ENCODE data around the gene ITGBL1. TPM values are rescaled to one million over a fixed set of nuclear protein-coding genes. Genes with fewer than 3 reads are reported as not detected.

The ITGBL1 gene
- total RNA-seq, 1 experiment from 2014 or later: not detected

- Mint-ChIP-seq H3K4me3 (ENCODE audit: low read depth, unreplicated experiment) (no peak overlapping the region), H3K9me3 (ENCODE audit: low read depth, unreplicated experiment) (peaks cover 3% of the 10 kb centered on the region), H3K4me1 (ENCODE audit: low read depth, unreplicated experiment) (no peaks in the 10 kb centered on the region), H3K36me3 (ENCODE audit: insufficient read depth, unreplicated experiment) (no peaks in the 10 kb centered on the region), H3K27me3 (ENCODE audit: unreplicated experiment) (no peaks in the 10 kb centered on the region), H3K27ac (ENCODE audit: unreplicated experiment) (no peak overlapping the region)
- DNase-seq: no peak
- CTCF ChIA-PET: no interaction called here
- intact Hi-C loops (cut with micrococcal nuclease; ENCODE audit: unreplicated experiment): no loop called here
- no TSS peak for BruUV-seq (replicated peaks)
- TF ChIP-seq CTCF (IDR thresholded peaks at IDR 0.05; ENCODE audit: unreplicated experiment): no peak
Observed at GRCh38 chr13:101481421-101481820, 28.9 kb downstream of the ITGBL1 start.

GRCh38 chr13:101486708-101487437 is 34.4 kb downstream of the ITGBL1 start:
- no TSS peak for BruUV-seq (replicated peaks)
- H3K4me1 Mint-ChIP-seq (ENCODE audit: low read depth, unreplicated experiment): no peaks in the 10 kb centered on the region
- no peaks in the 10 kb centered on the region for H3K36me3 Mint-ChIP-seq (ENCODE audit: insufficient read depth, unreplicated experiment)
- H3K27me3 Mint-ChIP-seq (ENCODE audit: unreplicated experiment): no peaks in the 10 kb centered on the region
- TF ChIP-seq CTCF (IDR thresholded peaks at IDR 0.05; ENCODE audit: unreplicated experiment): no peak
- CTCF ChIA-PET: no interaction called here
- no peak for DNase-seq
- intact Hi-C loops (cut with micrococcal nuclease; ENCODE audit: unreplicated experiment): no loop called here
- H3K4me3 Mint-ChIP-seq (ENCODE audit: low read depth, unreplicated experiment): no peak overlapping the region
- H3K27ac Mint-ChIP-seq (ENCODE audit: unreplicated experiment): no peak overlapping the region
- H3K9me3 Mint-ChIP-seq (ENCODE audit: low read depth, unreplicated experiment): no peaks in the 10 kb centered on the region

GRCh38 chr13:101487438-101487830 is 35.0 kb downstream of the ITGBL1 start:
- BruUV-seq (replicated peaks): no TSS peak
- no peak overlapping the region for H3K27ac Mint-ChIP-seq (ENCODE audit: unreplicated experiment)
- TF ChIP-seq CTCF (IDR thresholded peaks at IDR 0.05; ENCODE audit: unreplicated experiment): no peak
- no peaks in the 10 kb centered on the region for H3K36me3 Mint-ChIP-seq (ENCODE audit: insufficient read depth, unreplicated experiment)
- no peaks in the 10 kb centered on the region for H3K9me3 Mint-ChIP-seq (ENCODE audit: low read depth, unreplicated experiment)
- no peaks in the 10 kb centered on the region for H3K4me1 Mint-ChIP-seq (ENCODE audit: low read depth, unreplicated experiment)
- intact Hi-C loops (cut with micrococcal nuclease; ENCODE audit: unreplicated experiment): no loop called here
- CTCF ChIA-PET: no interaction called here
- DNase-seq: no peak
- H3K4me3 Mint-ChIP-seq (ENCODE audit: low read depth, unreplicated experiment): no peak overlapping the region
- no peaks in the 10 kb centered on the region for H3K27me3 Mint-ChIP-seq (ENCODE audit: unreplicated experiment)

- Mint-ChIP-seq H3K36me3 (ENCODE audit: insufficient read depth, unreplicated experiment) (no peaks in the 10 kb centered on the region), H3K9me3 (ENCODE audit: low read depth, unreplicated experiment) (no peaks in the 10 kb centered on the region), H3K27me3 (ENCODE audit: unreplicated experiment) (no peaks in the 10 kb centered on the region), H3K4me3 (ENCODE audit: low read depth, unreplicated experiment) (no peak overlapping the region), H3K27ac (ENCODE audit: unreplicated experiment) (no peak overlapping the region), H3K4me1 (ENCODE audit: low read depth, unreplicated experiment) (no peaks in the 10 kb centered on the region)
- no peak for TF ChIP-seq CTCF (IDR thresholded peaks at IDR 0.05; ENCODE audit: unreplicated experiment)
- intact Hi-C loops (cut with micrococcal nuclease; ENCODE audit: unreplicated experiment): no loop called here
- CTCF ChIA-PET: no interaction called here
- BruUV-seq (replicated peaks): no TSS peak
- no peak for DNase-seq
Observed at GRCh38 chr13:101488734-101489133, 36.3 kb downstream of the ITGBL1 start.

All from Calu3 (cell line).